OCI-LY7 (cell line): Measurements from ENCODE around the gene RNF208.

Experiments used
- EZH2phosphoT487 ChIP-seq: fragments of 200-600 bp; sonication (generic); IDR thresholded peaks from 2 replicates; pipeline ENCODE4 v1.6.1; 2018; ENCODE audit warnings: low read depth, borderline replicate concordance, mild to moderate bottlenecking, mixed run types, antibody characterized with exemption, low read length, moderate library complexity, mixed read lengths
- TF ChIP-seq, protein P1 (sequence below): fragments of 200-600 bp; sonication (generic); conservative IDR thresholded peaks from 2 replicates; pipeline ENCODE4 v1.5.1; 2014; ENCODE audit warnings: mild to moderate bottlenecking, antibody characterized with exemption, low read length, moderate library complexity, mixed read lengths

- no peak for TF ChIP-seq EZH2phosphoT487
- TF ChIP-seq, protein P1, sequence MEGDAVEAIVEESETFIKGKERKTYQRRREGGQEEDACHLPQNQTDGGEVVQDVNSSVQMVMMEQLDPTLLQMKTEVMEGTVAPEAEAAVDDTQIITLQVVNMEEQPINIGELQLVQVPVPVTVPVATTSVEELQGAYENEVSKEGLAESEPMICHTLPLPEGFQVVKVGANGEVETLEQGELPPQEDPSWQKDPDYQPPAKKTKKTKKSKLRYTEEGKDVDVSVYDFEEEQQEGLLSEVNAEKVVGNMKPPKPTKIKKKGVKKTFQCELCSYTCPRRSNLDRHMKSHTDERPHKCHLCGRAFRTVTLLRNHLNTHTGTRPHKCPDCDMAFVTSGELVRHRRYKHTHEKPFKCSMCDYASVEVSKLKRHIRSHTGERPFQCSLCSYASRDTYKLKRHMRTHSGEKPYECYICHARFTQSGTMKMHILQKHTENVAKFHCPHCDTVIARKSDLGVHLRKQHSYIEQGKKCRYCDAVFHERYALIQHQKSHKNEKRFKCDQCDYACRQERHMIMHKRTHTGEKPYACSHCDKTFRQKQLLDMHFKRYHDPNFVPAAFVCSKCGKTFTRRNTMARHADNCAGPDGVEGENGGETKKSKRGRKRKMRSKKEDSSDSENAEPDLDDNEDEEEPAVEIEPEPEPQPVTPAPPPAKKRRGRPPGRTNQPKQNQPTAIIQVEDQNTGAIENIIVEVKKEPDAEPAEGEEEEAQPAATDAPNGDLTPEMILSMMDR, result no peak
Observed at GRCh38 chr9:137234758-137235423, 12.9 kb upstream of the RNF208 start.
